CD8-positive, alpha-beta memory T cell (primary cell): ENCODE data around the gene C13orf46. TPM values are rescaled to one million over a fixed set of nuclear protein-coding genes. Genes with fewer than 3 reads are reported as not detected.
A peak's percentile ranks its signal among the peaks of the same experiment; 100 is the strongest.

Experiments
- CTCF ChIA-PET: fragments of 350-600 bp; sonication (Branson Sonifier 250); formaldehyde crosslinking; loops from one replicate; lab custom pipeline; 2021; ENCODE audit warnings: antibody characterized with exemption; lab: Charles Lee
- POLR2A ChIA-PET: fragments of 350-600 bp; sonication (Branson Sonifier 250); formaldehyde crosslinking; loops from one replicate; lab custom pipeline; 2021; ENCODE audit warnings: antibody characterized with exemption; lab: Charles Lee
- DNase-seq, 5 donors: peaks; one replicate each; pipeline versions ENCODE4 v3.0.0 to v3.0.0-alpha.2; 2020 to 2022; ENCODE audit warnings: mixed read lengths in 1 of 5
- H3K27ac ChIP-seq: one replicate; pipeline ENCODE4 v1.7.0; 2013; ENCODE audit warnings: low read depth, mild to moderate bottlenecking, low read length, moderate library complexity
- H3K27me3 ChIP-seq: 2 replicates; pipeline ENCODE4 v1.7.0; 2013; ENCODE audit warnings: low read length, mild to moderate bottlenecking; ENCODE audit not compliant: insufficient read depth, poor library complexity, severe bottlenecking
- H3K36me3 ChIP-seq: 2 replicates; pipeline ENCODE4 v1.7.0; 2013; ENCODE audit warnings: mild to moderate bottlenecking, low read length, moderate library complexity; ENCODE audit not compliant: insufficient read depth
- H3K4me1 ChIP-seq: 2 replicates; pipeline ENCODE4 v1.7.0; 2013; ENCODE audit warnings: mild to moderate bottlenecking, low read length, moderate library complexity; ENCODE audit not compliant: insufficient read depth
- H3K4me3 ChIP-seq: 2 replicates; pipeline ENCODE4 v1.7.0; 2013; ENCODE audit warnings: mild to moderate bottlenecking, low read length
- H3K9me3 ChIP-seq: 2 replicates; pipeline ENCODE4 v1.7.0; 2013; ENCODE audit warnings: mild to moderate bottlenecking, low read length
- H3K27ac Mint-ChIP-seq, 8 donors: one replicate each; pipeline ENCODE4 v1.8.0; 2020 to 2021; ENCODE audit warnings: mixed read lengths in 8 of 8, mild to moderate bottlenecking in 6 of 8, inconsistent platforms in 3 of 8, moderate library complexity in 3 of 8
- H3K27me3 Mint-ChIP-seq, 2 donors: one replicate each; pipeline ENCODE4 v1.8.0; 2020 to 2021; ENCODE audit warnings: mixed read lengths in 2 of 2, mild to moderate bottlenecking in 1 of 2, moderate library complexity in 1 of 2
- H3K36me3 Mint-ChIP-seq, 3 donors: one replicate each; pipeline ENCODE4 v1.8.0; 2020 to 2021; ENCODE audit warnings: mixed read lengths in 3 of 3, inconsistent platforms in 1 of 3, mild to moderate bottlenecking in 1 of 3
- H3K4me1 Mint-ChIP-seq, 3 donors: one replicate each; pipeline ENCODE4 v1.8.0; 2020 to 2021; ENCODE audit warnings: mixed read lengths in 3 of 3, inconsistent platforms in 1 of 3, mild to moderate bottlenecking in 1 of 3
- H3K4me3 Mint-ChIP-seq, 7 donors: one replicate each; pipeline ENCODE4 v1.8.0; 2020 to 2021; ENCODE audit warnings: mixed read lengths in 7 of 7, mild to moderate bottlenecking in 6 of 7, moderate library complexity in 4 of 7, inconsistent platforms in 2 of 7
- H3K9me3 Mint-ChIP-seq, 5 donors: one replicate each; pipeline ENCODE4 v1.8.0; 2020 to 2022; ENCODE audit warnings: mixed read lengths in 5 of 5, mild to moderate bottlenecking in 3 of 5, moderate library complexity in 2 of 5, inconsistent platforms in 1 of 5
- polyA plus RNA-seq: library from polyadenylated mRNA; unstranded; fragments of 300-500 nt; fragmentation: Illumina TruSeq; gene quantifications from one replicate; pipeline ENCODE4 v1.2.3, GENCODE V29; 2021
- total RNA-seq, 2 experiments: library from RNA; stranded (reverse); gene quantifications; one replicate each; pipeline ENCODE4 v1.2.3, GENCODE V29; 2021

Gene C13orf46
- total and polyA plus RNA-seq, 3 experiments from 2014 or later = 1.2 to 2.2 (median 1.8) TPM

DNA sequence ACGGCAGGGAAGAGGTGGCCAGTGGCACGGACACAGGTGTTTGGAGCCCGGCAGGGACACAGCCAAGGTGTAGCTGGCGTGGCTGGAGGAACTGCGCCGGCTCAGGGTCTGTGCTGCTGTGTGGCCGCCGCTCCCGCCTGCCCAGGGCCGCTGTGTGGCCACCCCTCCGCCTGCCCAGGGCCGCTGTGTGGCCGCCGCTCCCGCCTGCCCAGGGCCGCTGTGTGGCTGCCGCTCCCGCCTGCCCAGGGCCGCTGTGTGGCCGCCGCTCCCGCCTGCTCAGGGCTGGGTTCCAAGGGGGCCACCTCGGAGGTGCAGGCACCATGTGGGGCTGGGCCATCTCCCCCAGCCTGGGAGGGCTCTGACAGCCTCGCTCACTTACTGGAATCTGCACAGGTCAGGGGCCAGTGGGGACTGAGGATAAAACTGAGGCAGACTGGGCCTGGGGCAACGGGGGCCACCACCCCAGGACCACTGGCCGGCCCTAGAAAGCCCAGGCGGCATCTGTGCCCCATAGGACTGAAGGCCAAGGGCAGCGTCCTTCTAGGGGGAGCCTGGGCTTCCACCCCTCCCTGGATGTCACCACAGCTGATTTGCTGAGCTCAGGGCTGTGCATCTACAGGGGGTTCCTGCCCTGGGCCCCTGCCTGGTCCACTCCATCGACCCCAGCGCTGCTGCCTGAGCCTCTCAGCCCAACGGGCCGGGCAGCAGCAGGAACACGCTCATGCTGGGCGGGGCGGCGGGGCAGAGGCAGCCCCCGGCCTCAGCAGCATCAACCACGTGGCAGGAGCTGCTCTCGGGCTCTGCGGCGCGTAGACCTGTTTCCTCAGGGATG is 21.5 kb downstream of the C13orf46 start:
- H3K9me3 Mint-ChIP-seq = peaks cover 0 to 6% (median 0%) of the 10 kb centered on the region in 5 donors
- Histone ChIP-seq H3K27ac (no peak overlapping the region), H3K4me1 (no peaks in the 10 kb centered on the region), H3K36me3 (peaks cover 18% of the 10 kb centered on the region), H3K27me3 (no peaks in the 10 kb centered on the region), H3K9me3 (no peaks in the 10 kb centered on the region), H3K4me3 (no peak overlapping the region)
- H3K27ac Mint-ChIP-seq = peak overlapping the region in 1 of 8 donors; percentile 16
- POLR2A ChIA-PET = no interaction called here
- no peak for DNase-seq
- H3K36me3 Mint-ChIP-seq = peaks cover 0 to 29% (median 11%) of the 10 kb centered on the region in 3 donors
- CTCF ChIA-PET = interaction anchor here (1.2 kb wide), 1 partner anchor 10 kb away, joined by 3 read pairs; no protein-coding TSS in a partner anchor
- H3K4me1 Mint-ChIP-seq = peaks cover 0 to 16% (median 7%) of the 10 kb centered on the region in 3 donors
- peak overlapping the region in 1 of 7 donors; percentile 35 for H3K4me3 Mint-ChIP-seq
- H3K27me3 Mint-ChIP-seq = no peaks in the 10 kb centered on the region

DNA sequence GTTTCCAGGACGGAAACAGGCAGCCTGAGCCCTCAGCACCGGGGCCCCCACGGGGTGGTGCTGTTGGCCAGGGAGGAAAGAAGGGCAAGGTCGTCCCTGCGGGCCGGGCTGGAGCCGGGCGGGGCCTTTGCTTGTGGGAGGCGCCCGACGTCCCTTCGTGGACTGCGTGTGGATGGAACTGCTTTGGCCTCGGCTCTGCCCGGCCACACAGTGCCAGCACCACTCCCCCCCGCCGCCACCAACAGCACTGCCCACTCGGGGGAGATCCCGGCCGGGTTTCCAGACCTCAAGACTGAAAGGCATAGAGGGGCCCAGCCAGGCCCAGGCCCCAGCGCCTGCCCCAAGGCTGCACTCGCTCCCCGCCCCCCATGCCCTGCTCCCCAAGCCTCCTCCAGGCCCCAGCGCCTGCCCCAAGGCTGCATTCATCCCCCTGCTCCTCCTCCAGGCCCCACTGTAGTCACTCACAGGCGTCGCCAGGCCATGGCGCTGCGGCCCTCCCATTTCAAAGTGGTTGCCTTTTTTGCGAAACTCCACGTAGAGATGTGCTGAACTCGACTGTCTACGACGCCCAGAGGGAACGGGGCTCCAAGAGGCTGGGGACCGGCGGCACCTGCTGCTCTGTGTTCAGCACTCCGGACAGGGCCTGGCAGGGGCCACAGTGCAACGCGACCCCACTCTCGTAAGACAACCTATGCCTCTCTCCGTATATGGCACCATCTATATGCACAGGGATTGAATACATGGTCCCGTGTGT is 22.5 kb downstream of the C13orf46 start:
- Histone ChIP-seq H3K4me1 (no peaks in the 10 kb centered on the region), H3K36me3 (peaks cover 18% of the 10 kb centered on the region), H3K9me3 (no peaks in the 10 kb centered on the region), H3K27ac (no peak overlapping the region), H3K27me3 (no peaks in the 10 kb centered on the region), H3K4me3 (no peak overlapping the region)
- H3K27ac Mint-ChIP-seq = peak overlapping the region in 2 of 8 donors; percentile 5 to 16
- no peaks in the 10 kb centered on the region for H3K27me3 Mint-ChIP-seq
- peak in 4 of 5 donors; percentile 13 to 60 (median 30) for DNase-seq
- peaks cover 0 to 16% (median 7%) of the 10 kb centered on the region in 3 donors for H3K4me1 Mint-ChIP-seq
- POLR2A ChIA-PET = no interaction called here
- H3K36me3 Mint-ChIP-seq = peaks cover 0 to 27% (median 11%) of the 10 kb centered on the region in 3 donors
- H3K9me3 Mint-ChIP-seq = peaks cover 0 to 6% (median 0%) of the 10 kb centered on the region in 5 donors
- H3K4me3 Mint-ChIP-seq = peak overlapping the region in 2 of 7 donors; percentile 35 to 63
- CTCF ChIA-PET = no interaction called here

DNA sequence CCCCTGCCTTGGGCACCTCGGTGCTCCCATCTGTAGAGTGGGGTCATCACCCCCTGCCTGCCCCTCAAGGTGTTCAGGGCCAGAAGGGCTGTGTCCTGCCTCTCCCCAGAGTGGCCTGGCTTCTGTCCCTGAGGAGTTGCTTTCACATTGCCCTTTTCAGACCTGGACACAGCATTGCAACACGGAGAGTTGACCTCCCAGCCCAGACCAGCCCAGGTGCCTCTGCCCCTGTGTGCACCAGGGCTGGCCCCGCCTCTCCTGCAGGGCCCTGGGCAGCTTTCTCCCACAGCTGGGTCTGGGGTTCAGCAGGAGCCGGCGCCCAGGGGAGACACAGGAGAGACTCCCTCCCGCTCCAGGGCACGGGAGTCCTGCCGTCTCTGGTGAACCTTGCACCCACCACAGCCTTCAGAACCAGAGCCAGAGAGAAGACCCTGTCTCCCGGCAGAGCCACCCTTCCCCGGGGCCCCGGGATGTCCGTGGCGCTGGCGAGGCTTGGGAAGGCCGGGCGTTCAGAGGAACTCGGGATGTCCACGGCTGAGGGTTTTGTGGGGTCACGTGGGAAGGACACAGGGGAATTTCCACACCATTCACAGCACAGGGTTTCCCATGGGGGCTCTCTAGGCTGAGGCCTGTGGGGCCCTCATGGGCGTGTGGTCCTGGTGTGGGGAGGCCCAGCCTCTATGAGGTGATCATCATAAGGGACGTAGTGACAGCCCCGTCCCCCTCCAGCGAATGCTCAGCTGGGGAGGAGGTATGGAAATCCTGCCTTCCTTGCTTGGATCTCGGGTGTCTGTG is 23.2 kb downstream of the C13orf46 start:
- CTCF ChIA-PET = no interaction called here
- Mint-ChIP-seq H3K4me1 (peaks cover 0 to 16% (median 7%) of the 10 kb centered on the region in 3 donors), H3K27ac (peak overlapping the region in 3 of 8 donors; percentile 5 to 92 (median 58)), H3K9me3 (peaks cover 0 to 7% (median 0%) of the 10 kb centered on the region in 5 donors), H3K27me3 (no peaks in the 10 kb centered on the region), H3K36me3 (peaks cover 0 to 21% (median 4%) of the 10 kb centered on the region in 3 donors), H3K4me3 (no peak overlapping the region)
- POLR2A ChIA-PET = no interaction called here
- no peak for DNase-seq
- no peak overlapping the region for H3K27ac ChIP-seq
- no peaks in the 10 kb centered on the region for H3K27me3 ChIP-seq
- H3K4me3 ChIP-seq = no peak overlapping the region
- H3K36me3 ChIP-seq = peaks cover 18% of the 10 kb centered on the region
- no peaks in the 10 kb centered on the region for H3K9me3 ChIP-seq
- H3K4me1 ChIP-seq = no peaks in the 10 kb centered on the region

DNA sequence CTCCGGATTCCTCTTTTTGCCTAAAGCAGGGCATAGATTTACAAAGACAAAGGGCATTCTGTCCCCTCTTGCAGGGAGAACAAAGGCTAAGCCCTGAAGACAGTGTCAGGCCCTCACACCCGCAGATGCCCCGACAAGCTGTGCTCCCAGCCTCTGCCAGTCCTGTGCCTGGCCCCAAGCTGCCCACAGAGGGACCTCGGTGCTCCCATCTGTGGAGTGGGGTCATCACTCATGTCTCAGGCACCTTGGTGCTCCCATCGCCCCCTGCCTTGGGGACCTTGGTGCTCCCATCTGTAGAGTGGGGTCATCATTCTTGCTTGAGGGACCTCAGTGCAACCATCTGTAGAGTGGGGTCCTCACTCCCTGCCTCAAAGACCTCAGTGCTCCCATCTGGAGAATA is 24.3 kb downstream of the C13orf46 start:
- Histone ChIP-seq H3K36me3 (peaks cover 9% of the 10 kb centered on the region), H3K9me3 (no peaks in the 10 kb centered on the region), H3K4me1 (no peaks in the 10 kb centered on the region), H3K27me3 (no peaks in the 10 kb centered on the region), H3K27ac (no peak overlapping the region), H3K4me3 (no peak overlapping the region)
- CTCF ChIA-PET = no interaction called here
- POLR2A ChIA-PET = no interaction called here
- Mint-ChIP-seq H3K27me3 (no peaks in the 10 kb centered on the region), H3K36me3 (peaks cover 0 to 14% (median 0%) of the 10 kb centered on the region in 3 donors), H3K9me3 (peaks cover 0 to 8% (median 0%) of the 10 kb centered on the region in 5 donors), H3K4me1 (peaks cover 0 to 16% (median 7%) of the 10 kb centered on the region in 3 donors), H3K4me3 (no peak overlapping the region), H3K27ac (peak overlapping the region in 2 of 8 donors; percentile 1 to 60)
- no peak for DNase-seq

DNA sequence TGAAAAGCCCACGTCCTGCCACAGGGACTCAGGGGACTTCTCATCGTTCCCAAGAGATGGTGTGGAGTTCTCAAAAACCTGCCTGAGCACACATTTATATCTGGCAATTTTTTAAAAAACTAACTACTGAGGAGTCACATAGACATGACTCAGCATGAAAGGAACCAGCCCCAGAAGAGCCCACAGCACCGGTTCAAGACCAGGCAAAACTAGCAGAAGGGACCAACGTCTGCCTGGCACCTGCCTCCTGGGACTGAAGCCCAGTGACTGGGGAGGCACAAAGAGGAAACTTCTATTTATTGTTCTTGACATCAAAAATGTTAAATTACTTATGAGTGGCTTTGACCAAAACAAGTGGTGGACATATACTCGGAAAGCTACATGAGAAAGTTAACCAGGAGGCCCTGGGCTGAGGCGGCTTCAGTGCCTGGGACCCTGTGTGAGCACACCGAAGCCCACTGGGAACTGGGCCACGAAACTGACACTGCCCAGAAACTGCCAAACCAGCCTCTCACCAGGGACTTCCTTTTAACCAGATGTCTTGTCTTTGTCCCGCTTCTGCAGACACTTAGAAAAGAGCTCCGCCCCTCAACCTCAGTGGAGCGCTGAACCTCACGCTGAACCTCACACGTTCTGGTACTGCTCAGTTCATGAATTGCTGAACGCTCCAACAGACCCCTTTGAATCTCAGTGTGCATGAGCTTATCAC is 25.7 kb downstream of the C13orf46 start:
- no peak overlapping the region for H3K4me3 Mint-ChIP-seq
- peaks cover 0 to 4% (median 0%) of the 10 kb centered on the region in 5 donors for H3K9me3 Mint-ChIP-seq
- CTCF ChIA-PET = no interaction called here
- Histone ChIP-seq H3K4me1 (no peaks in the 10 kb centered on the region), H3K9me3 (no peaks in the 10 kb centered on the region), H3K36me3 (no peaks in the 10 kb centered on the region), H3K4me3 (no peak overlapping the region), H3K27ac (no peak overlapping the region), H3K27me3 (no peaks in the 10 kb centered on the region)
- H3K27me3 Mint-ChIP-seq = no peaks in the 10 kb centered on the region
- peaks cover 0 to 16% (median 7%) of the 10 kb centered on the region in 3 donors for H3K4me1 Mint-ChIP-seq
- POLR2A ChIA-PET = no interaction called here
- H3K36me3 Mint-ChIP-seq = peaks cover 0 to 6% (median 0%) of the 10 kb centered on the region in 3 donors
- no peak for DNase-seq
- peak overlapping the region in 4 of 8 donors; percentile 32 to 86 (median 63) for H3K27ac Mint-ChIP-seq

DNA sequence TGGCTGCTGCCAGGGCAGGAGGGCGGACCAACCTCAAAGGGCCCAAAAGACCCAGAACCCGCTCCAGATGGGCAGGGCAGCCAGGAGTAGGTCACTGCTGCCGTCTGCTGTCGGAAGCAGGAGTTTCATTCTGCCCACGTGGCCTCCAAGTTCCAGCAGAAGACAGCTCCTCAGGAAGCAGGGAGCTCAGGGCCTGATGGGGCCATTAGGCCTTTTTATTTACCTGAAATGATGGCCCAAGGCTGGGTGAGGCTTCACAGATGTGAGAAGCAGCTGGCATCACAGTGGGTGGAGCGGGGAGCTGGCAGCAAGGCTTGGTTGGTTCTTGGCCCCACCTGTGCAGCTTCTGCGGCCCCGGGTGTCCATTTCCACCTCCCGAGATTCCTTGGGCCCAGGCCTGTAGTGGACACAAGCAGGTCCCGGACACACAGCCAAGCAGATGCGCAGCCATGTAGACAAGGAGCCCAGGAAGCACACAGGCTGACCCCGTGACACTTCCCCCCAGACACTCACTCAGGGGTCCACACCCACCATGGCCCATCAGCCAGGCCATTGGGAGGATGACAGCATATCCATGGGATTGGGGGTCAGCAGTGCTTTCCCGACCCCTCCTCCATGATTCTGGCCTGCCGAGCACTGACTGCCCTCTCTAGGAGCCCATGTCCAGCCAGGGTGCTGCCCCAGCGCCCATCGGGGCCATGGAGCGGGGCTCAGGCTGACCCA is 26.4 kb downstream of the C13orf46 start:
- Histone ChIP-seq H3K27ac (no peak overlapping the region), H3K27me3 (no peaks in the 10 kb centered on the region), H3K36me3 (no peaks in the 10 kb centered on the region), H3K9me3 (no peaks in the 10 kb centered on the region), H3K4me3 (no peak overlapping the region), H3K4me1 (no peaks in the 10 kb centered on the region)
- ChIA-PET CTCF (no interaction called here), POLR2A (no interaction called here)
- Mint-ChIP-seq H3K9me3 (peaks cover 0 to 4% (median 0%) of the 10 kb centered on the region in 5 donors), H3K27me3 (peaks cover 0 to 2% of the 10 kb centered on the region in 2 donors), H3K27ac (no peak overlapping the region), H3K4me3 (no peak overlapping the region), H3K36me3 (peaks cover 0 to 4% (median 0%) of the 10 kb centered on the region in 3 donors), H3K4me1 (peaks cover 0 to 16% (median 7%) of the 10 kb centered on the region in 3 donors)
- DNase-seq = no peak
